Measurements from ENCODE around the gene ERAL1.
"Not testable (repeated sequence)": the region's sequence is repeated elsewhere in the genome, so short reads cannot be mapped to it uniquely, and the experiment has no call there.

ERAL1 gene

DNA sequence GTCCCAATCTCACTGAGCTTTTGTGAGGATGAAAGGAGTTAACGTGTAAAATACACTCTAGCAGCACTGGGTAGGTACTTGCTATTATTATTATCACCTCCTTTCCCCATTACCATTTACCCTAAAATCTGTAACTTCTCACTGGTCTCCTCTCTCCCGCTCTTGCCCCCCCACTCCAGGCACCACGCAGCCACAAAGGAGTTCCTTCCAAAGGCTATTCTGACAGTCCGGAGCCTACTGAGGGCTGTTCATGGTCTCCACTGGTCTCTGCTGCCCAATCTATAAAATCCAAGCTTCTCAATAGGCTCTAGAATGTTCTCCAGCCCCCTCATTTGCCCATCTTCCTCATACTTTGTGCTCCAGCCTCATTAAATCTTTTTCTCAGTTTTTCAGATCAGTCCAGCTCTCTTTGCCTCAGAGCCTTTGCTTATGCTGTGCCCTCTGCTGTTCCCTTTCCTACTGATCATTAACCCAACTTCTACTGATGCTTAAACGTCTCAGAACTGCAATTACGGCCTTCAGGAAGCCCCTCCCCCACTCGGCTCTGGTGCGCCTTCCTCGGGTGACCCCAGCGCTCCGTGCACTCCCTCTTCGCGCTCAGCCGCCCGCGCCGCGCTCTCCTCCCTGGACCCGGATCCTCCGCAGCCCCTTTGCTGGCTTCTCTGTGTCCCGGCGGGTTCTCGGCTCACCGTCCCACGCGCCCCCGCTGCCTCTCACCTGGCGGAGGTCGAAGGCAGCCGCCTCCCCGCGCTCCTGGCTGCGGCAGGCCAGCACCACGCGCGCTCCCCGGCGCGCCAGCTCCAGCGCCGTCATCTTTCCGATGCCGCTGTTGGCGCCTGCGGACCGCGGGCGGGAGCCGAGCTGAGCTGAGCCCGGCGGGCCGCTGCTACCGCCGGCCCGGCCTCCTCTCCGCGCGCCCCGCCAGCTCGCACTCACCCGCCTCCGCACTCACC lies 47.3 kb downstream of the ERAL1 start:
- DNase-seq = peak; percentile 21

DNA sequence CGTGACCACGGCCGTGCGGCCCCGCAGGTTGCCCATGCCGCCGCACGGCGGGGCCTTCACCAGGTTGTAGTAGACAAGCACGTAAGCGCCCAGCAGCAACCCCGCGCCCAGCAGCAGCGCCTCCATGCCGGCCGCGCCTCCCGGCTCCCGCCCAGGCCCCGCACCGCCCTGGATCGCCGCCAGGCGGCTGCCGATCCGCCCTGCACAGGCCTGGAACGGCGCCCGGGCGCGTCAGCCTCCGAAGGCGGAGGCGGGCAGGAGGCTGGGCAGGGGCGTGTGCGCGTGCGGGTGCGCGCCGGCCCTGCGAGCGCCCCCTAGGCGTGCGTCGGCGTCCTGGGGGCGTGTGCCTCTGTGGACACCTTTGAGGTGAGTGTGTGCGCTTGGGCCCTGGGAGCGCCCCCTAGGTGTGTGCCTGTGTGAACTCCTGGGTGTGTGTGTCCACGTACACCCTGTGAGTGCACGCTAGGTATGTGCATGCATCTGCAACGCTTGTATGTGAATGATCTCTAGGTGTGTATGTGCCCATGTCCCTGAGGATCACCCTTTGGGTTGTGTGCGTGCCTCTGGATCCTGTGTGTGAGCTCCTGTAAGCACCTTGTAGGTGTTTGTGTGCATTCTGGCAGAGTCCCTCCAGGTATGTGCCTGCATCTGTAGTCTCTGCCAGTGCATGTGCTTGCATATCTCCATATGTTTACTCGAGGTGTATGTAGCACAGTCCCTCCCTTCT lies 48.2 kb downstream of the ERAL1 start, which contains the start of gene DHRS13:
DHRS13 (minus strand) TSS at position 261 of the 727 bp plus-strand sequence; CDS start at position 126, 135 bp downstream.
- DNase-seq = peak; percentile 89

DNA sequence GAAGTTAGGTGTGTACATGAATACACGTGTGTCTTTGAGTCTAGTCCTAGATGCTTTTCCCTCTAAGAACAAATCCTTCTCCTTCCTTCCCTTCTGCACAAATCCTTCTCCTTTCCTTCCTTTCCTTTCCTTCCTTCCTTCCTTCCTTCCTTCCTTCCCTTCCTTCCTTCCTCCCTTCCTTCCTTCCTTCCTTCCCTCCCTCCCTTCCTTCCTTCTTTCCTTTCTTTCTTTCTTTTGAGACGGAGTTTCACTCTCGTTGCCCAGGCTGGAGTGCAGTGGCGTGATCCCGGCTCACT lies 48.7 kb downstream of the ERAL1 start:
- DNase-seq = not testable (repeated sequence)

DNA sequence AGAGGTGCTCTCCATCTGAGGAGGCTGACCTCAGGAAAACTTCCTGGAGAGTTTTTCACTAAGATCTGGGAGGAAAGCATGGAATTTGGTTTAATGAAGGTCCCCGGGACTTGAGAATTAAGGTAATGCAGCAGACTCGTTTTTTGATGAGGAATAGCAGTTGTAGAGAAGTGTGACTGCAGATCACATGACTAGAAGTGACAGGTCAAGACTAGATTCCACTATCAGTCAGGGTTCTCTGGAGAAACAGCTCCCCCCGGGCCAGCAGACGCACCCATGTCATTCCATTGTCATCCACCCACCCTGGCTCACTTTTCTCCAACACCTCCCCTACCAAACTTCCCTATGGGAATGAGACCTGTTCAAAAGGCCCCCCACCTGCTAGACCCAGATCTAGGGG lies 50.0 kb downstream of the ERAL1 start:
- no peak for DNase-seq

DNA sequence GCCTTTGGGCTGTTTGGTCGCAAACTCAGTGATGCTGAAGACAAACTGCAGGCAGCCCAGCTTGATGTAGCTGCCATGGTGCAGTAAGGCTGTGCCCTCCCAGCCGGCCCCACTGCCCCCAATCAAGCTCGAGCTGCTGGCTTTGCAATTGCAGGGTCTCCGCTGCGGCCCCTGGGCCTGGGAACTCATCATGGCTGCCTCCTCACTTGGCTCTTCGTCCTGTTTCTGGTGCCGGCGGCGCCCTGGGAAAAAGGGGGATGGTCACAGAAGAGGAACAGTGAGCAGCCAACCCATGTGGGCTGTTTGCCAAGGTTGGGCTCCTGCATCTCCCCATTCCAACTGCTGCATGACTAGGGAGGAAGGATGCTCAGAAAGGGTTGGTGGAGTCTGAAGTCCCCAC lies 51.5 kb downstream of the ERAL1 start:
- no peak for DNase-seq

DNA sequence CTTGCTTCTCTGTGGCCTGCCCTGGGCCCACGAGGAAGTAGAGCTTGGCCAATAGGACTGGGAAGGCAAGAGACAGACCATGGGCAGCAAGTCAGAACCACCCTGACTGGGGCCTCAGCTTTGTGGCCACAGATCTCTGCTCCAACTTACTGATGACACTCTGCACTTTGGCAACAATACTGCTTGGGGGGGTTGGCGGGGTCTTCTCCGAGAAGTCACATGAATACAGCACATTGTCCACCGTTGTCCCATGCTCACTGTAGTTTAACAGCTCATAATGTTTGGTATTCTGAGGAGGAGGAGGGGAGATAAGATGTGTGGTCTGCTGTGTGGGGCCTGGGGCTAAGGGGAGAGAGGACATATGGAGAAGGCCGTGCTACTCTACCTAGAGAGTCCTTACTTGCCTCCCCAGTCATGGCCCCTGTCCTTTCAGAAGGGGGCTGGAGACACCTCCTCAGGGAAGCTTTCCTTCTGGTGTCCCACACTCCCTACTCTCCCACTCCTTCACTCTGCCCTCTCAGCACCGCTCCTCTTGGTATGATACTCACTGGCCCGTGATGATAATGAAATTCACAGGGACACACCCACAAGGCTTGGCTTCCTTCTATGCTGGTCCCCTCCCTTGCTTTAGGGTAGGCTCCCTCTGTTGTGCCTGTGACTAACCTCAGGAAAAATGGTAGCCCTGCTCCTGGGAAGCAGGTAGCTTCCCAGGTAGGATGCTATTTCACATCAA lies 52.1 kb downstream of the ERAL1 start:
- DNase-seq = no peak

DNA sequence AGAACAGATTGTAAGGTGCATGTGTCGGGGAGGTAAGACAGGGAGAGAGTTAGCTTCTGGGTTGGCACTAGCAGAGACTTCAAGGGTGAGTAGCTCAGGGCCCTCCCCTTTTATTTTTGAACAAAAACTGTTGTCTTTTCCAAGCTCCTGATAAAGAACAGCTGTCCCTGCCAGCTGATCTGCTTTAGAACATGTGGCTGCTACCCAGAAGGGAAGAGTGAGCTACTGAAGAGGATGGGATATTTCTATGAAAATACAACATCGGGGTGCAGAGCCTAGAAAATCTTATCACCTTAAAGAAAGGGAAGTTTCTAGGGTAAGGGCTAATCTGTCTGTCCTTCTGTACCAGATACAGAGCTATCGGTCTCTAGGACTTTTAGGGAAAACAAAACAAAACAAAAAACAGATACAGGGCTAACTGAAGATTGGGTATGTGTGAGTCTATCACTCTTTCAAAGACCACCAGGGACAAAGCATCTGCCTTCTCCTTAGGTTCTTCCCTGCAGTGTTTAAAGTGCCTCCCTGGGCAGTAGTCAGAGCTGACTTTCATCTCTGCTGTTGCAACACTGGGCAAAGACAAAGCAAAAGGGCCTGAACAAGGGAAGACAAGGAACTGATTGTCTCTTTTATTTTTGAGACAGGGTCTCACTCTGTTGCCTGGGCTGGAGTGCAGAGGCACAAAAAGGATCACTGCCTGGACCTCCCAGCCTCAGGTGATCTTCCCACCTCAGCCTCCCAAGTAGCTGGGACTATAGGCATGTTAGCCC lies 53.1 kb downstream of the ERAL1 start:
- no peak for DNase-seq

DNA sequence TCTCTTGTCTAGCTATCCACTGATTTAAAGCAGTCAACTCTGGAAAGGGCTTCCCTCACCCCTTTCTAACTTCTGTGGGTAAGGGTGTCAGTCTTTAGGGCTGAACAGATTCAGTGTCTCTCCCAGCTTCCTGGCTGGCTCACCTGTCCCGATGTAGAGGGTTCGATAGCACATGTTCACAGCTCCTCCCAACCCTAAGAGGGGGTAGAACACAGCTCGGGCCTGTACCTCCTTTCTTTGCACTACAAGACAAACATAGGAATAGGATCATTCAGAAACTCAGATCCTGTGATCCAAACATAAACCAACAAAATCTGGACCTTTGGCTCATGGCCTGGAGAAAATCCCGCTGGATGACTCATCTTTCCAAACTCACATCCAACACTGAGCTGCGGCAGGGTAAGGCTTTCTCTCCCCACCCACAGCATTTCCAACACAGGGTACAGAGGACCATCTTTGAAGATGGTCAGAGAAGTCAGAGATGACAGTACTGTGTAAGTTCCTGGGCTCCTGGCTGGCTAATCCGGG lies 53.9 kb downstream of the ERAL1 start:
- peak; percentile 64 for DNase-seq

DNA sequence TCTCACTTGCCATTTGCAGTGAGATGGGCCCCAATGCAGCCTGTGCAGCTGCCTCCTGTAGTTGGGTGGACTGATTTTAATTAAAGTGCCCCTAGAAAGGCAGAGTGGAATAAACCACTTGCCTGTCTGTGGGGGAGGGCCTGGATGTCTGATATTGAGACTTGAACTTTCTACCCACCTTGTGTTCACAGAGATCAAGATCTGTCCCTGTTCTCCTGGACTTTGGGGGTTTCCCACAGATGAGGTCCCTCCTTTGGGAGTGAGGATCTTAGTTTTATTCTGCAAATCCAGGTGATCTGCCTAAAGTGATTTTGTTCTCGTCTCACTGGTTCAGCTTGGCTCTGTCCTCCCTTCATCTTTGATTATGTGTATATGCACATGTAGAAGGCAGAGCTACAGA lies 55.7 kb downstream of the ERAL1 start:
- DNase-seq = no peak

Data from fibroblast of skin of right quadriceps (primary cell).